ENCODE data around the gene OR2T5.
"Not testable (repeated sequence)": the region's sequence is repeated elsewhere in the genome, so short reads cannot be mapped to it uniquely, and the experiment has no call there.

Gene OR2T5

DNA sequence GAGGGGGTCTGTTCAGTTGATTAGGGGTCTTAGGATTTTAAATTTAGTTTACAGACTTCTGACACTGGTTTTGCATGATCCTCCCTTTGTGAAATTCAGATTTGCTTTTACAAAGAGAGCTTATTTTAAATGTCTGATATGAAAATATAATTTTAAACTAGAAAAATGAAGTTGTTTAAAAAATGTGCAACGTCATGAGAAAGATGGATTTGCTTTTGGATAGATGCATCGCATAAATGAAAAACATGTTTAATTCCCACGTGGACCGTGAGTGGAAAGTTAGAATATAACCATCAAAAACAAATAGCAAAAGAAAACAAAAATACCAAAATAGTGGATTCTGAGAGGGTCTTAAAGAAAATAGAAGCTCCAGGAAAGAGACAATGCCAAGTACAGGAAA, 17.2 kb upstream of the OR2T5 start:
- ChIA-PET CTCF (interaction anchor here (0.6 kb wide), 1 partner anchor 137 kb away, joined by 5 read pairs; no protein-coding TSS in a partner anchor), POLR2A (ENCODE audit: low non-redundant PET) (no interaction called here)
- DNase-seq (ENCODE audit: low spot score): no peak
- H3K27ac ChIP-seq: no peak overlapping the region
- TF ChIP-seq CTCF (conservative IDR thresholded peaks at IDR 0.05; ENCODE audit: low read depth): no peak

GRCh38 chr1:248472111-248472510, 16.3 kb upstream of the OR2T5 start:
- CTCF ChIA-PET; DNase-seq (ENCODE audit: low spot score); H3K27ac ChIP-seq; POLR2A ChIA-PET (ENCODE audit: low non-redundant PET): not testable (repeated sequence)

DNA sequence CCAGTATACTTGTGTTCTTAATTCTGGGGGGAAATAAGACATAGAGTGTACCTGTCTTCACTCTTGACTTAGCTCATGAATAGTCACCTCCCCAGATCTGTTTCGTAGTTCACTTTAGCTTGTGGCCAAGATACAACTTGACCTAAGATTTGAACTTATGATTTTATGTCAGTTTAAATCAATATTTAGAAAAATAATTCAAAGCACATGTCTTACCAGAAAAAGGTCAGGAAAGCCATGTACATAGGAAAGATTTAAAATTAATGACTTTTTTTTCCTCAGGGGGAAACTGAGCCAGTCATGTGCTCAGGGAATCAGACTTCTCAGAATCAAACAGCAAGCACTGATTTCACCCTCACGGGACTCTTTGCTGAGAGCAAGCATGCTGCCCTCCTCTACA, 15.3 kb upstream of the OR2T5 start, which contains the start of gene OR2T3:
Gene OR2T3 (plus strand): TSS at position 301 of the 400 bp plus-strand sequence. CDS start 0 bp downstream, at position 301.
- DNase-seq (ENCODE audit: low spot score); POLR2A ChIA-PET (ENCODE audit: low non-redundant PET); H3K27ac ChIP-seq; CTCF ChIA-PET: not testable (repeated sequence)

DNA sequence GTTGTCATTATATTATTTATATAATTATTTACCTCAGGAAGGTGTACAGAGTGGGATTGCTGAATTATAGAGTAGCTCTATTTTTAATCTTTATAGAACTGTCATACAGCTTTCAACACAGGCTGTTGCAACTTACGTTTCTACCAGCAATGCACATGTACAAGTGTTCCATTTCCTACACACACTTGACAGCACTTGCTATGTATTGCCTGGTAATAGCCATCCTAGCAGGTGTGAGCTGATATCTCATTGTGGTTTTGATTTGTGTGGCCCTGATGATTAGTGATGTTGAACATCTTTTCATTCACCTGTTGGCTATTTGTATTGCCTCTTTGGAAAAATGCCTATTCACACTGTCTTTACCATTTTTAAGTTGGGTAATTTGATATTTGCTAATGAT, 12.7 kb upstream of the OR2T5 start:
- POLR2A ChIA-PET (ENCODE audit: low non-redundant PET); DNase-seq (ENCODE audit: low spot score); CTCF ChIA-PET; H3K27ac ChIP-seq: not testable (repeated sequence)

DNA sequence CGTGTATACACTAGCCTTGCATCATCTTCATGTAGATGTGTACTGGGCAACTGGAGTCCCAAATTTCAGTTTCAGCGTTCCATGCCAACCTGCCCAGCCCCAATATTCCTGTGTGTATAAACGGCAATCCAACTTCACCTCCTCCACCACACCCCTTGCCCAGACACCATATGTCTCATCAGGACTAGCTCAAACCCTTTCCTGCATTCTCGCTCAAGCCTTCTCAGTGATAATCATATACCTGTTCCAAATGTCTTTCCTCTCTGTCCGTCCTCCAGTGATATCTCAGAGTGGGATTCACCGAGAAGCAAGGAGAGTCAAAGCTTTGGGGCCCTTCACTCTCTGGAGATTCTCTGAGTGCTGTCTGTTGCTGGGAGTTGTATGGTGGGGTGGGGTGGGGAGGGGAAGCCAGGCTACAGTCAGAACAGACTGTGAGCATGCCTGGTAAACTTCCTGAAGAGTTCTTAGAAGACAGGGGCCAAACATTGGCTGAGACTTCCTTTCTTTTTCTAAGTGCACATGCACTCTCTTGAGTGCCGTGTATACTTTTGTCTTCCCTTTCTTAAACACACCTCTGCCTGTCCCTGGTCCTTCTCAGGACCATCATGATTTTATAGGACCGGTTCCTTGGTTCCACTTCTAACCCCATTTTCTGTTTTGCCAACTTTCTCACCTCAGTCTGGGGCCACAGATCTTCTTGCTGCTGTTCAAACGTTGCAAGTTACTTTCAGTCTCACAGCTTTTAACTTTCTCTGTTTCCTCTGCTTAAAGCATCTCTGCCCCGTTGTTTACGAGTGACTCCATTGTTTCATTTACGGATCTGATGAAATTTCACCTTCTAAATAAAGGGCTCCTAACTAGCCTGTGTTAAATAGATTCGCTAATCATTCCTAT, 6.5 kb upstream of the OR2T5 start:
- not testable (repeated sequence) for DNase-seq (ENCODE audit: low spot score)

GRCh38 chr1:248496661-248497060, 8.3 kb downstream of the OR2T5 start:
- CTCF ChIA-PET; POLR2A ChIA-PET (ENCODE audit: low non-redundant PET); DNase-seq (ENCODE audit: low spot score); H3K27ac ChIP-seq: not testable (repeated sequence)

More for the DNA sequence above, 6.5 kb upstream of the OR2T5 start:
- POLR2A ChIA-PET (ENCODE audit: low non-redundant PET); H3K27ac ChIP-seq; CTCF ChIA-PET: not testable (repeated sequence)

- CTCF ChIA-PET; POLR2A ChIA-PET (ENCODE audit: low non-redundant PET); H3K27ac ChIP-seq; DNase-seq (ENCODE audit: low spot score): not testable (repeated sequence)
Measured at GRCh38 chr1:248500305-248501035, 12.1 kb downstream of the OR2T5 start.

GRCh38 chr1:248507773-248508172, 19.4 kb downstream of the OR2T5 start, which contains the start of gene OR2G6:
Gene OR2G6, plus strand, starts transcription at chr1:248508073. Its CDS starts 13,574 bp downstream, at chr1:248521647.
- H3K27ac ChIP-seq; POLR2A ChIA-PET (ENCODE audit: low non-redundant PET); CTCF ChIA-PET; DNase-seq (ENCODE audit: low spot score): not testable (repeated sequence)

- POLR2A ChIA-PET (ENCODE audit: low non-redundant PET); CTCF ChIA-PET; DNase-seq (ENCODE audit: low spot score); H3K27ac ChIP-seq: not testable (repeated sequence)
Measured at GRCh38 chr1:248510217-248510616, 21.8 kb downstream of the OR2T5 start.

GRCh38 chr1:248521856-248522255, 33.5 kb downstream of the OR2T5 start:
- no peak overlapping the region for H3K27ac ChIP-seq
- no peak for TF ChIP-seq CTCF (conservative IDR thresholded peaks at IDR 0.05; ENCODE audit: low read depth)
- DNase-seq (ENCODE audit: low spot score): no peak
- CTCF ChIA-PET: no interaction called here
- POLR2A ChIA-PET (ENCODE audit: low non-redundant PET): no interaction called here

DNA sequence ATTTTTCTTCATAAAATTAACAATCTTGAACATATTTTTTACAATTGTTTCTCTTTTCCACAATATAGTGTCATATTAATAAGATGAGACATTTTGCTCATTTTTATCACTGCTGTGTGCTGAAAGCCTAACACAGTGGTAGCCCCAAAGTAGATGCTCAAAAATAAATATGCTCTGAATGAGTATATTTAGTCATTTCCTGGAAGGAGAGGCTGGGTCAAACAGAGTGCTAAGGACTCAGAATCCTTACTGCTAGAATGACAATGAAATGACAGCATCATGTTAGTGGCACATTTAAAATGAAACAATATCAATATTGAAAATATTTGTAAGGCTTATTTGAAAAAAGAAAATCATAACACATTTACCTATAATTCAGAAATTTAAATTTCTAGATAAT, 49.1 kb downstream of the OR2T5 start:
- POLR2A ChIA-PET (ENCODE audit: low non-redundant PET); DNase-seq (ENCODE audit: low spot score); CTCF ChIA-PET; H3K27ac ChIP-seq: not testable (repeated sequence)
